Gastroesophageal sphincter (tissue), 4 donors: ENCODE measurements around the gene SLC1A4. TPM values are rescaled to one million over a fixed set of nuclear protein-coding genes. Genes with fewer than 3 reads are reported as not detected.
"Not testable (repeated sequence)": the region's sequence is repeated elsewhere in the genome, so short reads cannot be mapped to it uniquely, and the experiment has no call there.

Source experiments
- ATAC-seq: fragments of 150-250 bp; one replicate; pipeline ENCODE4 v1.9.1; 2016; ENCODE audit warnings: mild to moderate bottlenecking, moderate library complexity
- H3K27ac ChIP-seq, 4 donors: fragments of 200-600 bp; sonication (generic) in 3 of 4; 1 replicate in 3 of 4; 2 replicates in 1 of 4; pipeline ENCODE4 v1.5.1; 2016 to 2019
- H3K27me3 ChIP-seq: fragments of 200-600 bp; sonication (generic); one replicate; pipeline ENCODE4 v1.5.1; 2019
- H3K36me3 ChIP-seq, 2 donors: fragments of 200-600 bp; sonication (generic); one replicate each; pipeline ENCODE4 v1.5.1; 2019; ENCODE audit warnings: control low read depth in 1 of 2
- H3K4me1 ChIP-seq, 3 donors: fragments of 200-600 bp; sonication (generic); 1 replicate in 2 of 3; 2 replicates in 1 of 3; pipeline ENCODE4 v1.5.1; 2016 to 2019; ENCODE audit warnings: control low read depth in 2 of 3
- H3K4me3 ChIP-seq, 2 donors: fragments of 200-600 bp; sonication (generic); one replicate each; pipeline ENCODE4 v1.5.1; 2019; ENCODE audit warnings: mild to moderate bottlenecking in 1 of 2, moderate library complexity in 1 of 2
- H3K9me3 ChIP-seq, 3 donors: fragments of 200-600 bp; sonication (generic); one replicate each; pipeline ENCODE4 v1.5.1; 2017 to 2019; ENCODE audit warnings: control low read depth in 2 of 3
- EP300 ChIP-seq: sonication (generic); formaldehyde crosslinking; IDR thresholded peaks from one replicate; pipeline ENCODE4 v1.6.1; 2017; ENCODE audit warnings: antibody characterized with exemption, mild to moderate bottlenecking
- POLR2A ChIP-seq, 2 donors: fragments of 450-650 bp; IDR thresholded peaks; one replicate each; pipeline ENCODE4 v1.6.1; 2017; ENCODE audit warnings: antibody characterized with exemption in 2 of 2, mild to moderate bottlenecking in 2 of 2, moderate library complexity in 1 of 2
- POLR2AphosphoS5 ChIP-seq: sonication (generic); formaldehyde crosslinking; IDR thresholded peaks from one replicate; pipeline ENCODE4 v1.6.1; 2017; ENCODE audit warnings: antibody characterized with exemption
- WGBS, 2 donors: methylation state at CpG; one replicate each; pipeline ENCODE4 v1.1.5; 2018; ENCODE audit warnings: low coverage in 1 of 2; 5-methylcytosine and 5-hydroxymethylcytosine counted together
- total RNA-seq, 4 donors: library from RNA; depleted of rRNA; stranded (reverse); fragments of >200 nt; gene quantifications; one replicate each; pipeline ENCODE4 v1.1.0, GENCODE V29; 2016
- TF ChIP-seq, protein P1 (sequence below), 4 experiments: fragments of 200-600 bp in 2 of 4; fragments of 450-650 bp in 2 of 4; sonication (generic) in 1 of 4; IDR thresholded peaks; one replicate each; pipeline ENCODE4 v1.5.1; 2017 to 2019; ENCODE audit warnings: antibody characterized with exemption in 4 of 4, mild to moderate bottlenecking in 2 of 4, moderate library complexity in 2 of 4

The SLC1A4 gene
- total RNA-seq, 4 donors from 2014 or later, result 9.0 to 13.8 (median 11.3) TPM

DNA sequence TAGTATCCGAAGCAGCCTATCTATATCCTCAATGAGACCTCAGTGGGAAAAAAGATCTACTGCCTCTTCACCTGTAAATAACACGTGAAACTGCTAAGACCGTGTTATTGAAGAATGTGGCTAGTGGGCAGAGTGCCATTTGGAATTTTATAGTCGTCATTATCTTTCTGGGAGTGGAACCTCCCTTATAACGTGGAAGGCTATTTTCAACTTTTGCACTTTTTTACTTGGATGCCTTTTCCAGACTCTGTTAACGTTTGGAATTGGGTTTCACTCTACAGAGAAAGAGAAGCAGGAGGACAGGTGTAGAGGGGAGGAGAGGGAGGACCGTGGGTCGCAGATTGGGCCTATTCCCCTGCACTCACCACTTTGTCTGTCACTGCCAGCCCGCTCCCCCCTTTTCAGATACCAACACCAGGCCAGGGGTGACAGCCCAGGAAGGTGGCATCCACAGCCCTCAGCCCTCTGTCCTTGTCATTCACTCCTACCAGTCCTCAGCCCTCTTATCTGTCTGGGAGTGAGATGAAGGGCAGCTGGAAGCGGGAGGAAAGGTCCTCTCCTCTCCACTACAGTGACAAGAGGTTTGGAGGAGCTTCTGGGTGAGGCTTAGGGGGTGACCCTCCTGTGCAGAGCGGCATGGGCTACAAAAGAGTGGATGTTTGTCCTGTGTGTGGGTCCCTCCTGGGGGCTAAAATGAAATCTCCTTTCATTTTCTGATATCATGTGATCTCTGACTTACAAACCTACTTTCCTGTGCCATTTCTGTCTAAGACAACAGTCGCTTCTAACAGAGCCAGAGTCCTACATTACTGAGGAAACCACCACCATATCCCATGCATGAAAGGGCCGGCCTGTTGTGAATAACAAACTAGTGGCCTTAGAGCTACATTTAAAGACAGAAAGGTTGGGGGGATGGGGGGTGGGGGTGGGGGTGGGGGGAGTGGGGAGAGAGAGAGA, 43.1 kb downstream of the SLC1A4 start:
- no peak for TF ChIP-seq EP300
- TF ChIP-seq, protein P1, sequence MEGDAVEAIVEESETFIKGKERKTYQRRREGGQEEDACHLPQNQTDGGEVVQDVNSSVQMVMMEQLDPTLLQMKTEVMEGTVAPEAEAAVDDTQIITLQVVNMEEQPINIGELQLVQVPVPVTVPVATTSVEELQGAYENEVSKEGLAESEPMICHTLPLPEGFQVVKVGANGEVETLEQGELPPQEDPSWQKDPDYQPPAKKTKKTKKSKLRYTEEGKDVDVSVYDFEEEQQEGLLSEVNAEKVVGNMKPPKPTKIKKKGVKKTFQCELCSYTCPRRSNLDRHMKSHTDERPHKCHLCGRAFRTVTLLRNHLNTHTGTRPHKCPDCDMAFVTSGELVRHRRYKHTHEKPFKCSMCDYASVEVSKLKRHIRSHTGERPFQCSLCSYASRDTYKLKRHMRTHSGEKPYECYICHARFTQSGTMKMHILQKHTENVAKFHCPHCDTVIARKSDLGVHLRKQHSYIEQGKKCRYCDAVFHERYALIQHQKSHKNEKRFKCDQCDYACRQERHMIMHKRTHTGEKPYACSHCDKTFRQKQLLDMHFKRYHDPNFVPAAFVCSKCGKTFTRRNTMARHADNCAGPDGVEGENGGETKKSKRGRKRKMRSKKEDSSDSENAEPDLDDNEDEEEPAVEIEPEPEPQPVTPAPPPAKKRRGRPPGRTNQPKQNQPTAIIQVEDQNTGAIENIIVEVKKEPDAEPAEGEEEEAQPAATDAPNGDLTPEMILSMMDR (IDR thresholded peaks at IDR 0.05), result no peak
- TF ChIP-seq POLR2AphosphoS5, result no peak
- TF ChIP-seq POLR2A (IDR thresholded peaks at IDR 0.05), result no peak
- ATAC-seq, result no peak
- Histone ChIP-seq H3K4me1 (no peaks in the 10 kb centered on the region), H3K27ac (no peak overlapping the region), H3K9me3 (no peaks in the 10 kb centered on the region), H3K4me3 (no peak overlapping the region), H3K36me3 (no peaks in the 10 kb centered on the region), H3K27me3 (no peaks in the 10 kb centered on the region)
- 68 to 74% methylated on average over 4 to 8 of the region's 13 CpGs for WGBS, 2 donors

DNA sequence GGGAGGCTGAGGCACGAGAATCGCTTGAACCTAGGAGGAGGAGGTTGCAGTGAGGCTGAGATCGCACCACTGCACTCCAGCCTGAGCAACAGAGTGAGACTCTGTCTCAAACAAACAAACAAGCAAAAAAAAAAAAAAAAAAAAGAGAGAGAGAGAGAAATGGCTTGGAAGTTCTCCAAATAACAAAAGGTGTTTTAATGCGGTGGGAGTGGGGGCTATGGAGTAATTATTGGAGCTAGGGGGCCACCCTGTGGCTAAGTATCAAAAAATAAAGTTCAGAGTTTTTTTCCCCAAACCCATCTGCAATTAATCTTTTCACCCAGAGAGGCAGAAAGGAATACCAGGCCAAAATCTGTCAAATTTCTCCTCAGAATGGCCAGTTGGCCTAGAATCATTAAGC, 44.0 kb downstream of the SLC1A4 start:
- no peaks in the 10 kb centered on the region for H3K4me1 ChIP-seq
- 91% methylated on average over 4 of the region's 4 CpGs; no CpG with 5 or more reads in 1 of the 2 donors for WGBS, 2 donors
- H3K27me3 ChIP-seq, result no peaks in the 10 kb centered on the region
- no peak overlapping the region for H3K27ac ChIP-seq
- no peaks in the 10 kb centered on the region for H3K36me3 ChIP-seq
- no peak for ATAC-seq
- H3K4me3 ChIP-seq, result no peak overlapping the region
- H3K9me3 ChIP-seq, result no peaks in the 10 kb centered on the region
- no peak for TF ChIP-seq EP300
- TF ChIP-seq POLR2A (IDR thresholded peaks at IDR 0.05), result no peak
- TF ChIP-seq, protein P1 (IDR thresholded peaks at IDR 0.05), result no peak
- no peak for TF ChIP-seq POLR2AphosphoS5

- 98 to 100% methylated on average over 2 to 3 of the region's 4 CpGs for WGBS, 2 donors
- not testable (repeated sequence) for H3K9me3 ChIP-seq, H3K27ac ChIP-seq, H3K4me1 ChIP-seq, ATAC-seq, H3K27me3 ChIP-seq, H3K4me3 ChIP-seq, H3K36me3 ChIP-seq
These were observed 44.5 kb downstream of the SLC1A4 start for GRCh38 chr2:65033667-65034066.

DNA sequence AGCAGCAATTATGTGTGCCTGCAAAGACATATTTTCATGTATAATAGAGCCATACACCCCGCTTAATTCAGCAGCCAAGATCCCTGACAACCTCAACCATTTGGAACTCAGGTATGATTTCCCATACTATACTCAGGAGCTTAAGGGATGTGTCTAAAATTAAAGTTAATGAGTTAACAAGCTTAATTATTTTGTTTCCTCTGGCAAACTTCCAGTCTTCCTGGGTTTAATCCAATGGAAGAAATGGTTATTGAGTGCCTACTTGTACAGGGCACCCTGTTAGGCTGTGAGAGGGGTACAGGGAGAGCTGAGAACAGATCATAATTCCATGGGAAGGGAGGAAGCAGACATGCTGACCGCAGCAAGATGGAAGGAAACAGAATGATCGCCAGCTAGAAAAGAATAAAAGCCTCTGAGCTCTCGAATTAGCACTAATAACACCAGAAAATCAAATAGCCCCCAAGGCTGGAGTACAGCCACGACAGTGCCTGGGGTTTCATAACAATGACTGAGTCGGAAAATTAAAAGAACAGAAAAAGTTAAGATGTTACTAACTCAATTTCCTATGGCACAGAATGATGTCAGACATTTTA, 46.2 kb downstream of the SLC1A4 start:
- Histone ChIP-seq H3K27ac (no peak overlapping the region), H3K4me1 (peaks cover 0 to 3% (median 0%) of the 10 kb centered on the region in 3 donors), H3K36me3 (no peaks in the 10 kb centered on the region), H3K4me3 (no peak overlapping the region), H3K27me3 (no peaks in the 10 kb centered on the region), H3K9me3 (no peaks in the 10 kb centered on the region)
- 66% methylated on average over 4 to 6 of the region's 6 CpGs for WGBS, 2 donors
- ATAC-seq, result no peak
- TF ChIP-seq, protein P1 (IDR thresholded peaks at IDR 0.05), result no peak
- TF ChIP-seq POLR2AphosphoS5 (no peak), EP300 (no peak), POLR2A (IDR thresholded peaks at IDR 0.05) (no peak)

- Histone ChIP-seq H3K4me3 (no peak overlapping the region), H3K27me3 (no peaks in the 10 kb centered on the region), H3K36me3 (no peaks in the 10 kb centered on the region), H3K9me3 (no peaks in the 10 kb centered on the region), H3K4me1 (peaks cover 0 to 4% (median 0%) of the 10 kb centered on the region in 3 donors), H3K27ac (no peak overlapping the region)
- WGBS, 2 donors, result 77% methylated on average over 3 of the region's 3 CpGs; no CpG with 5 or more reads in 1 of the 2 donors
- no peak for ATAC-seq
- no peak for TF ChIP-seq POLR2A (IDR thresholded peaks at IDR 0.05)
- TF ChIP-seq, protein P1 (IDR thresholded peaks at IDR 0.05), result no peak
- TF ChIP-seq EP300, result no peak
- TF ChIP-seq POLR2AphosphoS5, result no peak
These were observed 48.0 kb downstream of the SLC1A4 start for GRCh38 chr2:65037178-65037577.
